Osteoblast (primary cell): ENCODE results near the gene SLC1A2. TPM values are rescaled to one million over a fixed set of nuclear protein-coding genes. Genes with fewer than 3 reads are reported as not detected.

Source experiments
- DNase-seq: peaks from one replicate; pipeline ENCODE4 v3.0.0; 2011; ENCODE audit warnings: low spot score, mixed read lengths; ENCODE audit not compliant: insufficient read length; ENCODE audit errors: missing footprints
- H2AFZ ChIP-seq: 2 replicates; pipeline ENCODE4 v1.6.0; 2011; ENCODE audit warnings: mild to moderate bottlenecking, low read length
- H3K27ac ChIP-seq: 2 replicates; pipeline ENCODE4 v1.5.1; 2011; ENCODE audit warnings: mild to moderate bottlenecking, low read depth, low read length, moderate library complexity
- H3K27me3 ChIP-seq: 2 replicates; pipeline ENCODE4 v1.6.0; 2012; ENCODE audit warnings: mild to moderate bottlenecking, control low read depth, inconsistent platforms, low read length, moderate library complexity; ENCODE audit not compliant: insufficient read depth
- H3K36me3 ChIP-seq: 2 replicates; pipeline ENCODE4 v1.5.1; 2011; ENCODE audit warnings: mild to moderate bottlenecking, low read length, control low read depth, moderate library complexity; ENCODE audit not compliant: insufficient read depth
- H3K4me1 ChIP-seq: 2 replicates; pipeline ENCODE4 v1.5.1; 2011; ENCODE audit warnings: mild to moderate bottlenecking, low read length, control low read depth, moderate library complexity; ENCODE audit not compliant: insufficient read depth
- H3K4me2 ChIP-seq: 2 replicates; pipeline ENCODE4 v1.6.0; 2011; ENCODE audit warnings: mild to moderate bottlenecking, low read length; ENCODE audit not compliant: insufficient read depth
- H3K4me3 ChIP-seq: fragments of 200-600 bp; sonication (generic); 3 replicates; pipeline ENCODE4 v1.5.1; 2012; ENCODE audit warnings: mild to moderate bottlenecking, low read length, inconsistent platforms; ENCODE audit not compliant: insufficient read depth
- H3K79me2 ChIP-seq: 2 replicates; pipeline ENCODE4 v1.6.0; 2012; ENCODE audit warnings: mild to moderate bottlenecking, low read length, control low read depth, inconsistent platforms; ENCODE audit not compliant: insufficient read depth
- H3K9me3 ChIP-seq: 2 replicates; pipeline ENCODE4 v1.5.1; 2011; ENCODE audit warnings: low read depth, low read length, control low read depth
- H4K20me1 ChIP-seq: 2 replicates; pipeline ENCODE4 v1.6.0; 2012; ENCODE audit warnings: mild to moderate bottlenecking, low read length, control low read depth; ENCODE audit not compliant: insufficient read depth
- CTCF ChIP-seq: IDR thresholded peaks from 2 replicates; pipeline ENCODE4 v1.5.1; 2011; ENCODE audit warnings: mild to moderate bottlenecking, low read depth, low read length, moderate library complexity; ENCODE audit errors: extremely low read depth
- total RNA-seq: library from RNA; depleted of rRNA; stranded (reverse); fragments of >200 nt; gene quantifications from 2 replicates; pipeline ENCODE4 v1.2.3, GENCODE V29; 2012

SLC1A2 gene
- total RNA-seq, 1 donor, result 0.72 TPM

- peaks cover 10% of the 10 kb centered on the region for H3K4me1 ChIP-seq
- no peaks in the 10 kb centered on the region for H4K20me1 ChIP-seq
- H3K27me3 ChIP-seq, result no peaks in the 10 kb centered on the region
- H3K79me2 ChIP-seq, result no peaks in the 10 kb centered on the region
- H2AFZ ChIP-seq, result no peak overlapping the region
- H3K27ac ChIP-seq, result no peak overlapping the region
- H3K36me3 ChIP-seq, result no peaks in the 10 kb centered on the region
- H3K4me2 ChIP-seq, result no peak overlapping the region
- TF ChIP-seq CTCF, result no peak
- H3K9me3 ChIP-seq, result no peaks in the 10 kb centered on the region
- peak; percentile 73 for DNase-seq
- H3K4me3 ChIP-seq, result no peak overlapping the region
Observed at GRCh38 chr11:35282221-35282882, 137.0 kb downstream of the SLC1A2 start.

GRCh38 chr11:35281169-35281688, 138.1 kb downstream of the SLC1A2 start:
- H3K4me3 ChIP-seq, result no peak overlapping the region
- H3K4me1 ChIP-seq, result peaks cover 14% of the 10 kb centered on the region
- no peaks in the 10 kb centered on the region for H3K79me2 ChIP-seq
- H4K20me1 ChIP-seq, result no peaks in the 10 kb centered on the region
- H3K27ac ChIP-seq, result no peak overlapping the region
- no peaks in the 10 kb centered on the region for H3K36me3 ChIP-seq
- no peak for TF ChIP-seq CTCF
- H3K9me3 ChIP-seq, result no peaks in the 10 kb centered on the region
- no peak overlapping the region for H2AFZ ChIP-seq
- H3K4me2 ChIP-seq, result no peak overlapping the region
- DNase-seq, result no peak
- no peaks in the 10 kb centered on the region for H3K27me3 ChIP-seq

- no peak for TF ChIP-seq CTCF
- Histone ChIP-seq H3K4me1 (peaks cover 19% of the 10 kb centered on the region), H3K27ac (no peak overlapping the region), H3K9me3 (no peaks in the 10 kb centered on the region), H3K79me2 (no peaks in the 10 kb centered on the region), H3K4me3 (no peak overlapping the region), H2AFZ (no peak overlapping the region), H4K20me1 (no peaks in the 10 kb centered on the region), H3K27me3 (no peaks in the 10 kb centered on the region), H3K4me2 (no peak overlapping the region), H3K36me3 (no peaks in the 10 kb centered on the region)
- DNase-seq, result no peak
Observed at GRCh38 chr11:35280727-35281126, 138.6 kb downstream of the SLC1A2 start.

GRCh38 chr11:35277827-35278226, 141.5 kb downstream of the SLC1A2 start:
- Histone ChIP-seq H3K4me1 (peaks cover 25% of the 10 kb centered on the region), H3K79me2 (no peaks in the 10 kb centered on the region), H3K27ac (no peak overlapping the region), H3K9me3 (no peaks in the 10 kb centered on the region), H3K36me3 (no peaks in the 10 kb centered on the region), H3K4me2 (no peak overlapping the region), H3K4me3 (no peak overlapping the region), H4K20me1 (no peaks in the 10 kb centered on the region), H3K27me3 (no peaks in the 10 kb centered on the region), H2AFZ (no peak overlapping the region)
- no peak for DNase-seq
- no peak for TF ChIP-seq CTCF
